EL (cell line): ENCODE results near the gene ATP12A.

Experiments used
- DNase-seq: peaks from one replicate; pipeline ENCODE4 v3.0.0-alpha.2; 2016

The ATP12A gene

GRCh38 chr13:24680258-24680920 is at the start of gene ATP12A:
ATP12A (plus strand) TSS chr13:24680408; CDS start chr13:24680744, 336 bp downstream.
- no peak for DNase-seq

- no peak for DNase-seq
Measured at GRCh38 chr13:24630851-24631620, 49.2 kb upstream of the ATP12A start.

- DNase-seq: no peak
Measured at GRCh38 chr13:24631922-24632321, 48.3 kb upstream of the ATP12A start.

GRCh38 chr13:24632382-24633121 is 47.7 kb upstream of the ATP12A start:
- peak; percentile 23 for DNase-seq

GRCh38 chr13:24636776-24637175 is 43.4 kb upstream of the ATP12A start:
- no peak for DNase-seq

- no peak for DNase-seq
Measured at GRCh38 chr13:24638096-24638495, 42.1 kb upstream of the ATP12A start.

GRCh38 chr13:24640752-24641151 is 39.5 kb upstream of the ATP12A start:
- no peak for DNase-seq

GRCh38 chr13:24642219-24642618 is 38.0 kb upstream of the ATP12A start:
- DNase-seq: no peak

- no peak for DNase-seq
Measured at GRCh38 chr13:24644036-24644435, 36.2 kb upstream of the ATP12A start.

GRCh38 chr13:24648271-24648670 is 31.9 kb upstream of the ATP12A start:
- DNase-seq: no peak

GRCh38 chr13:24648983-24649687 is 31.1 kb upstream of the ATP12A start:
- no peak for DNase-seq

- DNase-seq: no peak
Measured at GRCh38 chr13:24649688-24650043, 30.5 kb upstream of the ATP12A start.

GRCh38 chr13:24650161-24650560 is 30.0 kb upstream of the ATP12A start:
- peak; percentile 15 for DNase-seq

GRCh38 chr13:24651718-24652345 is 28.4 kb upstream of the ATP12A start:
- no peak for DNase-seq

- no peak for DNase-seq
Measured at GRCh38 chr13:24652359-24652758, 27.8 kb upstream of the ATP12A start.

- DNase-seq: peak; percentile 8
Measured at GRCh38 chr13:24654741-24655140, 25.5 kb upstream of the ATP12A start.

- DNase-seq: no peak
Measured at GRCh38 chr13:24659239-24659638, 21.0 kb upstream of the ATP12A start.

GRCh38 chr13:24660023-24660741 is 20.0 kb upstream of the ATP12A start:
- no peak for DNase-seq

GRCh38 chr13:24661713-24662112 is 18.5 kb upstream of the ATP12A start:
- DNase-seq: no peak

- DNase-seq: no peak
Measured at GRCh38 chr13:24662195-24663088, 17.8 kb upstream of the ATP12A start.

GRCh38 chr13:24663089-24663395 is 17.2 kb upstream of the ATP12A start:
- no peak for DNase-seq
